ENCODE measurements around the gene IGSF5.

- TF ChIP-seq CTCF (IDR thresholded peaks at IDR 0.05), result no peak
- TF ChIP-seq POLR2AphosphoS5 (IDR thresholded peaks at IDR 0.05), result no peak
Observed at GRCh38 chr21:39696196-39696595, 48.8 kb upstream of the IGSF5 start.

All from stomach (tissue), 4 donors.